SH-SY5Y (cell line): ENCODE measurements around the gene TEX26.

Experiments
- GATA2 ChIP-seq: IDR thresholded peaks from 2 replicates; pipeline ENCODE4 v1.6.1; 2011; ENCODE audit warnings: mild to moderate bottlenecking, low read depth, low read length
- GATA3 ChIP-seq: IDR thresholded peaks from 2 replicates; pipeline ENCODE4 v1.6.1; 2011; ENCODE audit warnings: low read depth, mild to moderate bottlenecking, low read length, moderate library complexity

GRCh38 chr13:30916991-30917390, 15.5 kb upstream of the TEX26 start:
- TF ChIP-seq GATA2 (no peak), GATA3 (no peak)
